Measurements from ENCODE around the gene SLC12A5. TPM values are rescaled to one million over a fixed set of nuclear protein-coding genes. Genes with fewer than 3 reads are reported as not detected.

Gene SLC12A5
- total RNA-seq, 1 experiment from 2014 or later: 20.9 TPM

- intact Hi-C loops (cut with micrococcal nuclease; ENCODE audit: unreplicated experiment): no loop called here
- Histone ChIP-seq H3K27me3 (replicated peaks; ENCODE audit: insufficient read depth, low read depth, low read length, poor library complexity) (no peaks in the 10 kb centered on the region), H3K4me1 (ENCODE audit: insufficient read depth, low read length, poor library complexity, severe bottlenecking) (peaks cover 18% of the 10 kb centered on the region), H3K36me3 (ENCODE audit: insufficient read depth, low read length, poor library complexity, severe bottlenecking) (peaks cover 77% of the 10 kb centered on the region), H3K9me3 (ENCODE audit: low read depth, low read length, poor library complexity, severe bottlenecking) (no peaks in the 10 kb centered on the region), H3K4me3 (ENCODE audit: low read depth, low read length, poor library complexity, severe bottlenecking) (no peak overlapping the region), H3K27ac (ENCODE audit: low read depth, low read length, poor library complexity, severe bottlenecking) (no peak overlapping the region)
- BruUV-seq (replicated peaks): no TSS peak
- CTCF ChIA-PET: no interaction called here
- DNase-seq (ENCODE audit: low spot score): no peak
- TF ChIP-seq CTCF (conservative IDR thresholded peaks at IDR 0.05; ENCODE audit: low read depth, low read length) (no peak), EZH2 (IDR thresholded peaks at IDR 0.05; ENCODE audit: borderline replicate concordance, low read depth, low read length, poor library complexity, severe bottlenecking) (no peak)
- POLR2A ChIA-PET (ENCODE audit: low non-redundant PET): interaction anchor here (0.7 kb wide), 1 partner anchor 31 kb away, joined by 3 read pairs; no protein-coding TSS in a partner anchor
Observed at GRCh38 chr20:46063652-46064054, 34.6 kb downstream of the SLC12A5 start.

- TF ChIP-seq CTCF (conservative IDR thresholded peaks at IDR 0.05; ENCODE audit: low read depth, low read length) (no peak), EZH2 (IDR thresholded peaks at IDR 0.05; ENCODE audit: borderline replicate concordance, low read depth, low read length, poor library complexity, severe bottlenecking) (no peak)
- BruUV-seq (replicated peaks): no TSS peak
- no peaks in the 10 kb centered on the region for H3K27me3 ChIP-seq (replicated peaks; ENCODE audit: insufficient read depth, low read depth, low read length, poor library complexity)
- H3K9me3 ChIP-seq (ENCODE audit: low read depth, low read length, poor library complexity, severe bottlenecking): no peaks in the 10 kb centered on the region
- H3K4me3 ChIP-seq (ENCODE audit: low read depth, low read length, poor library complexity, severe bottlenecking): no peak overlapping the region
- intact Hi-C loops (cut with micrococcal nuclease; ENCODE audit: unreplicated experiment): no loop called here
- peaks cover 13% of the 10 kb centered on the region for H3K4me1 ChIP-seq (ENCODE audit: insufficient read depth, low read length, poor library complexity, severe bottlenecking)
- ChIA-PET POLR2A (ENCODE audit: low non-redundant PET) (no interaction called here), CTCF (no interaction called here)
- H3K36me3 ChIP-seq (ENCODE audit: insufficient read depth, low read length, poor library complexity, severe bottlenecking): peaks cover 87% of the 10 kb centered on the region
- no peak for DNase-seq (ENCODE audit: low spot score)
- H3K27ac ChIP-seq (ENCODE audit: low read depth, low read length, poor library complexity, severe bottlenecking): no peak overlapping the region
Observed at GRCh38 chr20:46065006-46065405, 36.0 kb downstream of the SLC12A5 start.

GRCh38 chr20:46065691-46066090, 36.7 kb downstream of the SLC12A5 start:
- H3K27ac ChIP-seq (ENCODE audit: low read depth, low read length, poor library complexity, severe bottlenecking): no peak overlapping the region
- no peak for TF ChIP-seq EZH2 (IDR thresholded peaks at IDR 0.05; ENCODE audit: borderline replicate concordance, low read depth, low read length, poor library complexity, severe bottlenecking)
- no peak for TF ChIP-seq CTCF (conservative IDR thresholded peaks at IDR 0.05; ENCODE audit: low read depth, low read length)
- no peak overlapping the region for H3K4me3 ChIP-seq (ENCODE audit: low read depth, low read length, poor library complexity, severe bottlenecking)
- ChIA-PET CTCF (no interaction called here), POLR2A (ENCODE audit: low non-redundant PET) (no interaction called here)
- H3K27me3 ChIP-seq (replicated peaks; ENCODE audit: insufficient read depth, low read depth, low read length, poor library complexity): no peaks in the 10 kb centered on the region
- no peak for DNase-seq (ENCODE audit: low spot score)
- peaks cover 10% of the 10 kb centered on the region for H3K4me1 ChIP-seq (ENCODE audit: insufficient read depth, low read length, poor library complexity, severe bottlenecking)
- no peaks in the 10 kb centered on the region for H3K9me3 ChIP-seq (ENCODE audit: low read depth, low read length, poor library complexity, severe bottlenecking)
- intact Hi-C loops (cut with micrococcal nuclease; ENCODE audit: unreplicated experiment): no loop called here
- BruUV-seq (replicated peaks): no TSS peak
- H3K36me3 ChIP-seq (ENCODE audit: insufficient read depth, low read length, poor library complexity, severe bottlenecking): peaks cover 94% of the 10 kb centered on the region
